Activated B cell treated with CpG ODN at 0.5 μM for 24 hours (primary cell): Measurements from ENCODE around the gene DNAJC17. TPM values are rescaled to one million over a fixed set of nuclear protein-coding genes. Genes with fewer than 3 reads are reported as not detected.

Experiments used
- ATAC-seq: fragments of 200-7000 bp; cut with Tn5 transposase; one replicate; pipeline ENCODE4 v1.10.0; 2021; ENCODE audit warnings: low read depth, mild to moderate bottlenecking, moderate library complexity
- CTCF ChIA-PET: fragments of 350-600 bp; sonication (Branson Sonifier 250); formaldehyde crosslinking; loops from one replicate; lab custom pipeline; 2021; ENCODE audit warnings: antibody characterized with exemption; lab: Charles Lee
- POLR2A ChIA-PET: fragments of 350-600 bp; sonication (Branson Sonifier 250); formaldehyde crosslinking; loops from one replicate; lab custom pipeline; 2021; ENCODE audit warnings: antibody characterized with exemption; lab: Charles Lee
- DNase-seq: peaks from one replicate; pipeline ENCODE4 v3.0.0; 2022
- H3K27ac Mint-ChIP-seq: one replicate; pipeline ENCODE4 v1.8.0; 2020; ENCODE audit warnings: mixed read lengths
- H3K27me3 Mint-ChIP-seq: one replicate; pipeline ENCODE4 v1.8.0; 2021; ENCODE audit warnings: mixed read lengths
- H3K36me3 Mint-ChIP-seq: one replicate; pipeline ENCODE4 v1.8.0; 2021; ENCODE audit warnings: low read depth, mixed read lengths
- H3K4me1 Mint-ChIP-seq: one replicate; pipeline ENCODE4 v1.8.0; 2021; ENCODE audit warnings: mixed read lengths
- H3K4me3 Mint-ChIP-seq: one replicate; pipeline ENCODE4 v1.8.0; 2020; ENCODE audit warnings: mild to moderate bottlenecking, mixed read lengths
- H3K9me3 Mint-ChIP-seq: one replicate; pipeline ENCODE4 v1.8.0; 2020; ENCODE audit warnings: mixed read lengths
- CTCF ChIP-seq: fragments of 200-600 bp; IDR thresholded peaks from one replicate; pipeline ENCODE4 v1.8.0; 2022; ENCODE audit warnings: antibody characterized with exemption, mild to moderate bottlenecking
- intact Hi-C: fragments of 100-400 bp; cut with micrococcal nuclease; formaldehyde crosslinking; loops from one replicate; pipeline ENCODE4 v1.15.1; 2024
- total RNA-seq: library from RNA; stranded (reverse); gene quantifications from 2 replicates; pipeline ENCODE4 v1.2.3, GENCODE V29; 2022

DNAJC17 gene
- total RNA-seq, 1 donor from 2014 or later: 51.0 TPM

- intact Hi-C loops: no loop called here
- Mint-ChIP-seq H3K4me1 (peaks cover 8% of the 10 kb centered on the region), H3K4me3 (no peak overlapping the region), H3K9me3 (no peaks in the 10 kb centered on the region), H3K27me3 (no peaks in the 10 kb centered on the region), H3K27ac (no peak overlapping the region), H3K36me3 (peaks cover 47% of the 10 kb centered on the region)
- DNase-seq: no peak
- ChIA-PET CTCF (interaction anchor here (1.5 kb wide), 1 partner anchor 46 kb away, joined by 3 read pairs; no protein-coding TSS in a partner anchor), POLR2A (no interaction called here)
- no peak for ATAC-seq
- no peak for TF ChIP-seq CTCF
Observed at GRCh38 chr15:40812721-40813425, 5.6 kb upstream of the DNAJC17 start.

- Mint-ChIP-seq H3K27me3 (no peaks in the 10 kb centered on the region), H3K4me3 (peak overlapping the region; percentile 99), H3K36me3 (peaks cover 41% of the 10 kb centered on the region), H3K4me1 (peaks cover 21% of the 10 kb centered on the region), H3K9me3 (no peaks in the 10 kb centered on the region), H3K27ac (no peak overlapping the region)
- no peak for TF ChIP-seq CTCF
- ATAC-seq: no peak
- intact Hi-C loops: no loop called here
- no peak for DNase-seq
- ChIA-PET POLR2A (no interaction called here), CTCF (no interaction called here)
Observed at GRCh38 chr15:40808861-40809450, 1.7 kb upstream of the DNAJC17 start.

- Mint-ChIP-seq H3K27me3 (no peaks in the 10 kb centered on the region), H3K4me1 (peaks cover 21% of the 10 kb centered on the region), H3K27ac (peak overlapping the region; percentile 100), H3K36me3 (peaks cover 35% of the 10 kb centered on the region), H3K9me3 (no peaks in the 10 kb centered on the region), H3K4me3 (peak overlapping the region; percentile 99)
- no peak for TF ChIP-seq CTCF
- ATAC-seq (no peak), DNase-seq (no peak)
- POLR2A ChIA-PET: interaction anchor here (0.8 to 2.1 kb wide), 6 partner anchors 38 to 239 kb away, joined by 3 to 17 read pairs (median 6); partner anchors contain the start of genes C15orf62, CHAC1, RAD51 and RPUSD2
- CTCF ChIA-PET: interaction anchor here (1.5 to 1.6 kb wide), 2 partner anchors 8 to 86 kb away, joined by 3 to 5 read pairs; partner anchors contain the start of gene VPS18
- intact Hi-C loops: loop anchor here (1.0 to 2.0 kb wide), 11 partner anchors 36 to 647 kb away; partner anchors contain the start of genes BAHD1, BUB1B, C15orf62 and CCDC32
Observed at GRCh38 chr15:40807888-40808461, 702 bp upstream of the DNAJC17 start.

GRCh38 chr15:40806672-40807027, 623 bp downstream of the DNAJC17 start:
- peaks cover 34% of the 10 kb centered on the region for H3K36me3 Mint-ChIP-seq
- ChIA-PET POLR2A (interaction anchor here (0.6 to 2.1 kb wide), 11 partner anchors 15 to 237 kb away, joined by 3 to 17 read pairs (median 3); partner anchors contain the start of genes C15orf62, CHAC1, RAD51 and RPUSD2), CTCF (interaction anchor here (1.5 to 2.0 kb wide), 3 partner anchors 9 to 88 kb away, joined by 3 to 7 read pairs (median 5); partner anchors contain the start of gene VPS18)
- no peaks in the 10 kb centered on the region for H3K9me3 Mint-ChIP-seq
- peak overlapping the region; percentile 99 for H3K4me3 Mint-ChIP-seq
- intact Hi-C loops: loop anchor here (1.0 to 2.0 kb wide), 11 partner anchors 37 to 646 kb away; partner anchors contain the start of genes BAHD1, BUB1B, C15orf62 and CCDC32
- TF ChIP-seq CTCF: no peak
- peak overlapping the region; percentile 100 for H3K27ac Mint-ChIP-seq
- ATAC-seq (no peak), DNase-seq (no peak)
- H3K27me3 Mint-ChIP-seq: no peaks in the 10 kb centered on the region
- peaks cover 28% of the 10 kb centered on the region for H3K4me1 Mint-ChIP-seq
